Measurements from ENCODE around the gene RBMS3. TPM values are rescaled to one million over a fixed set of nuclear protein-coding genes. Genes with fewer than 3 reads are reported as not detected.

Gene RBMS3
- total RNA-seq, 1 experiment from 2014 or later, result 7.4 TPM

DNA sequence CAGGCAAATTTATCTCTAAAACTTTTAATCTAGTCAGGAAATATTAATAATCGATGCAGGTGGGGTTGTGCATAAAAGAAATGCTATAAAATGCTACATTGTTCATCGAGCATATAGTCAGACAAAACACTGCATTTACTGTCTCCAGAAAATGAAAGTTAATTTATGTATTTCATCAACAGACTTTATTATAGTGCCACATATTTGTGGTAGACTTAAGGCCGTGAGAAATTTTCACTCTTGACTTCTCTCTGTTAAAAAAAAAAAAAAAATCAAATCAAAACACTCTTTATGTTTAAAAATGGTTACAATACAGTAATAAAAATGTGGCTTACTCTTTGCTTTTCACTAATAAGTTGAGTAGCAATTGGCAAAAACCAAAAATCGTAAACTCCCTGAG lies 67.4 kb downstream of the RBMS3 start:
- CTCF ChIA-PET, result no interaction called here
- TF ChIP-seq, protein P1, sequence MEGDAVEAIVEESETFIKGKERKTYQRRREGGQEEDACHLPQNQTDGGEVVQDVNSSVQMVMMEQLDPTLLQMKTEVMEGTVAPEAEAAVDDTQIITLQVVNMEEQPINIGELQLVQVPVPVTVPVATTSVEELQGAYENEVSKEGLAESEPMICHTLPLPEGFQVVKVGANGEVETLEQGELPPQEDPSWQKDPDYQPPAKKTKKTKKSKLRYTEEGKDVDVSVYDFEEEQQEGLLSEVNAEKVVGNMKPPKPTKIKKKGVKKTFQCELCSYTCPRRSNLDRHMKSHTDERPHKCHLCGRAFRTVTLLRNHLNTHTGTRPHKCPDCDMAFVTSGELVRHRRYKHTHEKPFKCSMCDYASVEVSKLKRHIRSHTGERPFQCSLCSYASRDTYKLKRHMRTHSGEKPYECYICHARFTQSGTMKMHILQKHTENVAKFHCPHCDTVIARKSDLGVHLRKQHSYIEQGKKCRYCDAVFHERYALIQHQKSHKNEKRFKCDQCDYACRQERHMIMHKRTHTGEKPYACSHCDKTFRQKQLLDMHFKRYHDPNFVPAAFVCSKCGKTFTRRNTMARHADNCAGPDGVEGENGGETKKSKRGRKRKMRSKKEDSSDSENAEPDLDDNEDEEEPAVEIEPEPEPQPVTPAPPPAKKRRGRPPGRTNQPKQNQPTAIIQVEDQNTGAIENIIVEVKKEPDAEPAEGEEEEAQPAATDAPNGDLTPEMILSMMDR (IDR thresholded peaks at IDR 0.05; ENCODE audit: insufficient read depth in 1 of 2, low read depth in 1 of 2, low read length in 1 of 2, severe bottlenecking in 1 of 2, unreplicated experiment in 1 of 2), result no peak
- no peaks in the 10 kb centered on the region for H3K9me3 Mint-ChIP-seq (ENCODE audit: unreplicated experiment)

DNA sequence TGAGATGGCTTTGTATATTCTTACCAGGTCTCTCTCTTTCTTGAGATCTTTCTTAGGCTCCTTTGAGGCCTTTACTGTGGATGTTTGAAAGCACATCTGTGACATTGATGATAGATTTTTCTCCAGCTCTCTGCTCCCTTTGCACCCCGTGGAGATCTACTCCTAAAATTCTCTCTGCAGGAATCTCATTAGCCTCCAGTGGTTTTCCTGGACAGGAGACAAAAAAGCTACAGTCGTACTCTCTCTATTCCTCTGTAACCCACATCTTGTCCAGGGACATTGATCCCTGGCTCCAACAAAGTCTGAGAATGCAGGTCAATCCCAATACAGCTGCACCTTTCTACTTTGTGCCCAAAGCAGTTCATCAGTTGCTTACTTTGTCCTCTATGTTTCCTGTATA lies 68.2 kb downstream of the RBMS3 start:
- Histone ChIP-seq H3K4me3 (ENCODE audit: low read depth, low read length) (no peak overlapping the region), H3K27me3 (replicated peaks; ENCODE audit: control insufficient read depth, insufficient read depth, low read length) (no peaks in the 10 kb centered on the region), H3K9me3 (no peaks in the 10 kb centered on the region), H3K4me1 (no peaks in the 10 kb centered on the region), H3K36me3 (ENCODE audit: control insufficient read depth, insufficient read depth, low read length) (no peaks in the 10 kb centered on the region)
- Mint-ChIP-seq H3K4me3 (ENCODE audit: unreplicated experiment) (no peak overlapping the region), H3K4me1 (ENCODE audit: low read depth, unreplicated experiment) (no peaks in the 10 kb centered on the region), H3K27ac (ENCODE audit: unreplicated experiment) (no peak overlapping the region), H3K27me3 (ENCODE audit: insufficient read depth, unreplicated experiment) (no peaks in the 10 kb centered on the region), H3K9me3 (ENCODE audit: unreplicated experiment) (no peaks in the 10 kb centered on the region), H3K36me3 (ENCODE audit: insufficient read depth, unreplicated experiment) (no peaks in the 10 kb centered on the region)
- POLR2A ChIA-PET, result no interaction called here
- no TSS peak for BruUV-seq (replicated peaks)
- DNase-seq, result no peak
- intact Hi-C loops (cut with micrococcal nuclease; ENCODE audit: unreplicated experiment), result no loop called here
- TF ChIP-seq, protein P1 (IDR thresholded peaks at IDR 0.05; ENCODE audit: insufficient read depth in 1 of 2, low read depth in 1 of 2, low read length in 1 of 2, severe bottlenecking in 1 of 2, unreplicated experiment in 1 of 2), result no peak
- CTCF ChIA-PET, result no interaction called here

More for the DNA sequence above, 67.4 kb downstream of the RBMS3 start:
- H3K27me3 ChIP-seq (replicated peaks; ENCODE audit: control insufficient read depth, insufficient read depth, low read length), result no peaks in the 10 kb centered on the region
- no peaks in the 10 kb centered on the region for H3K9me3 ChIP-seq
- intact Hi-C loops (cut with micrococcal nuclease; ENCODE audit: unreplicated experiment), result no loop called here
- DNase-seq, result no peak
- Mint-ChIP-seq H3K27ac (ENCODE audit: unreplicated experiment) (no peak overlapping the region), H3K4me3 (ENCODE audit: unreplicated experiment) (no peak overlapping the region), H3K4me1 (ENCODE audit: low read depth, unreplicated experiment) (no peaks in the 10 kb centered on the region), H3K36me3 (ENCODE audit: insufficient read depth, unreplicated experiment) (no peaks in the 10 kb centered on the region), H3K27me3 (ENCODE audit: insufficient read depth, unreplicated experiment) (no peaks in the 10 kb centered on the region)
- no peak overlapping the region for H3K4me3 ChIP-seq (ENCODE audit: low read depth, low read length)
- no TSS peak for BruUV-seq (replicated peaks)
- POLR2A ChIA-PET, result no interaction called here
- H3K36me3 ChIP-seq (ENCODE audit: control insufficient read depth, insufficient read depth, low read length), result no peaks in the 10 kb centered on the region
- no peaks in the 10 kb centered on the region for H3K4me1 ChIP-seq

DNA sequence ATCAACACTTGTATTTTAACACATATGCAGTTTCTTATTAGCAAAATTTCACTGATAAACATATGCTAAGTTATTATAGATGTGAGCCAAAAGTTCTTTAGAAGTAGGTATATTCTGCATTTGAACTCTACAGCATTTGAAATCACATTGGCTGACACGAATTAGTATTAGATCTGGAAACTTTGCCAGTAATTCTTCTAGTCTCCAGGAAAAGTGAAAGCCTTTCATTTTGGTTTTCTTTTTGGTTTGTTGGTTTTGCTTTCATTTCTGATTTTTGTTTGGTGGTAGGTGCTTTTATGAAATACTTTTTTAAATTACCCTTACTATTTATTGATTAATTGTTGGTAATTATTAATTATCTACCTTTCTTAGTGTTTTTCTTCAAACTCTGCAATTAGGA lies 72.9 kb downstream of the RBMS3 start:
- BruUV-seq (replicated peaks), result no TSS peak
- CTCF ChIA-PET, result no interaction called here
- H3K36me3 ChIP-seq (ENCODE audit: control insufficient read depth, insufficient read depth, low read length), result no peaks in the 10 kb centered on the region
- no peaks in the 10 kb centered on the region for H3K27me3 Mint-ChIP-seq (ENCODE audit: insufficient read depth, unreplicated experiment)
- DNase-seq, result no peak
- POLR2A ChIA-PET, result no interaction called here
- H3K4me3 ChIP-seq (ENCODE audit: low read depth, low read length), result no peak overlapping the region
- TF ChIP-seq, protein P1 (IDR thresholded peaks at IDR 0.05; ENCODE audit: insufficient read depth in 1 of 2, low read depth in 1 of 2, low read length in 1 of 2, severe bottlenecking in 1 of 2, unreplicated experiment in 1 of 2), result no peak
- H3K9me3 Mint-ChIP-seq (ENCODE audit: unreplicated experiment), result no peaks in the 10 kb centered on the region
- H3K9me3 ChIP-seq, result no peaks in the 10 kb centered on the region
- no peaks in the 10 kb centered on the region for H3K4me1 ChIP-seq
- intact Hi-C loops (cut with micrococcal nuclease; ENCODE audit: unreplicated experiment), result no loop called here
- no peak overlapping the region for H3K27ac Mint-ChIP-seq (ENCODE audit: unreplicated experiment)
- H3K27me3 ChIP-seq (replicated peaks; ENCODE audit: control insufficient read depth, insufficient read depth, low read length), result no peaks in the 10 kb centered on the region
- H3K4me3 Mint-ChIP-seq (ENCODE audit: unreplicated experiment), result no peak overlapping the region
- no peaks in the 10 kb centered on the region for H3K4me1 Mint-ChIP-seq (ENCODE audit: low read depth, unreplicated experiment)
- H3K36me3 Mint-ChIP-seq (ENCODE audit: insufficient read depth, unreplicated experiment), result no peaks in the 10 kb centered on the region

All from Caco-2 (cell line).